A549 (cell line): Measurements from ENCODE around the gene LRTM2. TPM values are rescaled to one million over a fixed set of nuclear protein-coding genes. Genes with fewer than 3 reads are reported as not detected.
"Not testable (repeated sequence)": the region's sequence is repeated elsewhere in the genome, so short reads cannot be mapped to it uniquely, and the experiment has no call there.

Experiments
- ATAC-seq, 2 experiments: fragments of 200-7000 bp in 1 of 2; fragments of >200 bp in 1 of 2; cut with Nextera tagmentation in 1 of 2; cut with Tn5 transposase in 1 of 2; 3 replicates each; pipeline versions ENCODE4 v1.8.0 to v1.9.1; 2018 to 2020; ENCODE audit warnings: mild to moderate bottlenecking in 1 of 2, moderate library complexity in 1 of 2
- CTCF ChIA-PET: fragments of 300-600 bp; sonication (Branson Sonifier 250); formaldehyde crosslinking; extraction: SDS; loops from one replicate; lab custom pipeline; 2021; ENCODE audit warnings: antibody characterized with exemption, inconsistent platforms; lab: Yijun Ruan, JAX
- POLR2A ChIA-PET: fragments of 350-600 bp; formaldehyde crosslinking; extraction: SDS; loops from one replicate; lab custom pipeline; 2021; ENCODE audit warnings: antibody characterized with exemption, inconsistent platforms; lab: Yijun Ruan, JAX
- DNase-seq, 2 experiments: peaks; one replicate each; pipeline versions ENCODE4 v3.0.0 to v3.0.0-alpha.2; 2011 to 2016; ENCODE audit warnings: low read depth in 1 of 2, low spot score in 1 of 2
- FAIRE-seq: peaks from 2 replicates; lab custom pipeline; 2011; peaks lifted over from hg19 to GRCh38; lab: Jason Lieb, UNC
- H3K27ac ChIP-seq, 2 experiments: fragments of >200 bp; sonication (Bioruptor Twin); formaldehyde crosslinking; 3 replicates each; pipeline ENCODE4 v1.5.1; 2016 to 2017
- H3K4me1 ChIP-seq: fragments of >200 bp; sonication (Bioruptor Twin); formaldehyde crosslinking; 3 replicates; pipeline ENCODE4 v1.6.1; 2016
- H3K4me2 ChIP-seq: fragments of >200 bp; sonication (Bioruptor Twin); formaldehyde crosslinking; 3 replicates; pipeline ENCODE4 v1.6.1; 2016
- H3K4me3 ChIP-seq: fragments of >200 bp; sonication (Bioruptor Twin); formaldehyde crosslinking; 3 replicates; pipeline ENCODE4 v1.5.1; 2016
- H3K9me3 ChIP-seq: fragments of >200 bp; sonication (Bioruptor Twin); formaldehyde crosslinking; 3 replicates; pipeline ENCODE4 v1.6.1; 2016
- BHLHE40 ChIP-seq: IDR thresholded peaks from 2 replicates; pipeline ENCODE4 v1.6.1; 2012; ENCODE audit warnings: low read depth, low read length, inconsistent platforms
- CBX2 ChIP-seq: fragments of 200-600 bp; sonication (generic); IDR thresholded peaks from 2 replicates; pipeline ENCODE4 v1.6.1; 2016; ENCODE audit warnings: low read depth, mild to moderate bottlenecking, borderline replicate concordance
- CEBPB ChIP-seq, 2 experiments: fragments of >200 bp in 1 of 2; sonication (Bioruptor Twin) in 1 of 2; formaldehyde crosslinking in 1 of 2; IDR thresholded peaks; 2 replicates each; pipeline ENCODE4 v1.6.1; 2012 to 2016
- CHD2 ChIP-seq: fragments of 150-350 bp; IDR thresholded peaks from 2 replicates; pipeline ENCODE4 v1.6.1; 2014; ENCODE audit warnings: low read length; ENCODE audit not compliant: partially characterized antibody
- EHF ChIP-seq: fragments of 250-450 bp; sonication (Bioruptor Pico); IDR thresholded peaks from 2 replicates; pipeline ENCODE4 v1.5.0; 2020; ENCODE audit warnings: mild to moderate bottlenecking
- EP300 ChIP-seq, 2 experiments: fragments of >200 bp; sonication (Bioruptor Twin); formaldehyde crosslinking; IDR thresholded peaks; 2 replicates in 1 of 2; 3 replicates in 1 of 2; pipeline ENCODE4 v1.6.1; 2016 to 2017
- FOSB ChIP-seq: fragments of 250-450 bp; sonication (Bioruptor Pico); IDR thresholded peaks from 2 replicates; pipeline ENCODE4 v1.5.0; 2020; ENCODE audit warnings: mild to moderate bottlenecking, moderate library complexity
- FOSL2 ChIP-seq, 2 experiments: fragments of 450-650 bp in 1 of 2; fragments of >200 bp in 1 of 2; sonication (Bioruptor Twin) in 1 of 2; formaldehyde crosslinking; IDR thresholded peaks; 2 replicates each; pipeline versions ENCODE4 v1.5.0 to v1.6.1; 2016 to 2020; ENCODE audit warnings: mild to moderate bottlenecking in 1 of 2, moderate library complexity in 1 of 2
- GATA3 ChIP-seq: IDR thresholded peaks from 2 replicates; pipeline ENCODE4 v1.6.1; 2012; ENCODE audit warnings: borderline replicate concordance
- HDAC2 ChIP-seq: fragments of 200-600 bp; sonication (generic); IDR thresholded peaks from 2 replicates; pipeline ENCODE4 v1.6.1; 2016
- HEYL ChIP-seq: fragments of 250-450 bp; sonication (Bioruptor Pico); IDR thresholded peaks from 2 replicates; pipeline ENCODE4 v1.8.0; 2021; ENCODE audit warnings: mild to moderate bottlenecking, moderate library complexity
- HOXA7 ChIP-seq: fragments of 250-450 bp; sonication (Bioruptor Pico); IDR thresholded peaks from 2 replicates; pipeline ENCODE4 v1.5.0; 2020; ENCODE audit warnings: mild to moderate bottlenecking, moderate library complexity
- HOXB13 ChIP-seq: fragments of 250-450 bp; sonication (Bioruptor Pico); IDR thresholded peaks from 2 replicates; pipeline ENCODE4 v1.5.0; 2020; ENCODE audit warnings: low read depth, mild to moderate bottlenecking, moderate library complexity
- JUNB ChIP-seq: fragments of >200 bp; sonication (Bioruptor Twin); formaldehyde crosslinking; IDR thresholded peaks from 2 replicates; pipeline ENCODE4 v1.6.1; 2016
- NFE2L2 ChIP-seq: fragments of 150-350 bp; conservative IDR thresholded peaks from 2 replicates; pipeline ENCODE4 v1.6.1; 2014; ENCODE audit warnings: low read length
- NR3C1 ChIP-seq: fragments of >200 bp; sonication (Bioruptor Twin); formaldehyde crosslinking; IDR thresholded peaks from 3 replicates; pipeline ENCODE4 v1.6.1; 2017
- PHF8 ChIP-seq: fragments of 200-600 bp; sonication (generic); IDR thresholded peaks from 2 replicates; pipeline ENCODE4 v1.6.1; 2016; ENCODE audit warnings: low read depth, mild to moderate bottlenecking, antibody characterized with exemption, moderate library complexity, borderline replicate concordance
- RFX5 ChIP-seq: fragments of 450-650 bp; IDR thresholded peaks from 2 replicates; pipeline ENCODE4 v1.7.1; 2014; ENCODE audit warnings: antibody characterized with exemption, mild to moderate bottlenecking, moderate library complexity
- RNF2 ChIP-seq: fragments of 200-600 bp; sonication (generic); IDR thresholded peaks from 2 replicates; pipeline ENCODE4 v1.6.1; 2016; ENCODE audit warnings: low read depth, mild to moderate bottlenecking, antibody characterized with exemption, moderate library complexity, borderline replicate concordance
- TFCP2L1 ChIP-seq: fragments of 250-450 bp; sonication (Bioruptor Pico); IDR thresholded peaks from 2 replicates; pipeline ENCODE4 v1.5.0; 2021; ENCODE audit warnings: mild to moderate bottlenecking
- ZC3H11A ChIP-seq: fragments of 450-650 bp; IDR thresholded peaks from 2 replicates; pipeline ENCODE4 v1.6.1; 2014; ENCODE audit warnings: antibody characterized with exemption, mild to moderate bottlenecking
- ZFP36 ChIP-seq: fragments of 450-650 bp; IDR thresholded peaks from 2 replicates; pipeline ENCODE4 v1.6.1; 2014; ENCODE audit warnings: borderline replicate concordance; ENCODE audit not compliant: partially characterized antibody
- WGBS: methylation state at CpG from one replicate; pipeline ENCODE4 v1.1.6; 2017; ENCODE audit errors: missing lambda C conversion rate; 5-methylcytosine and 5-hydroxymethylcytosine counted together
- polyA plus RNA-seq, 4 experiments: library from polyadenylated mRNA; depleted of rRNA in 3 of 4; stranded (reverse); fragments of >200 nt; fragmentation: RNase III in 1 of 4; extraction: RNeasy Plus Mini Kit Qiagen cat#74134 plus additional on column Dnase treatment in 1 of 4; gene quantifications; 2 replicates in 3 of 4; 3 replicates in 1 of 4; pipeline ENCODE4 v1.2.3, GENCODE V29; 2011 to 2017
- TF ChIP-seq, protein P1 (sequence below): IDR thresholded peaks from 2 replicates; pipeline ENCODE4 v1.6.1; 2012

The LRTM2 gene
- polyA plus RNA-seq, 2 of the 4 experiments (the other 2 are of a cell fraction) = not detected

DNA sequence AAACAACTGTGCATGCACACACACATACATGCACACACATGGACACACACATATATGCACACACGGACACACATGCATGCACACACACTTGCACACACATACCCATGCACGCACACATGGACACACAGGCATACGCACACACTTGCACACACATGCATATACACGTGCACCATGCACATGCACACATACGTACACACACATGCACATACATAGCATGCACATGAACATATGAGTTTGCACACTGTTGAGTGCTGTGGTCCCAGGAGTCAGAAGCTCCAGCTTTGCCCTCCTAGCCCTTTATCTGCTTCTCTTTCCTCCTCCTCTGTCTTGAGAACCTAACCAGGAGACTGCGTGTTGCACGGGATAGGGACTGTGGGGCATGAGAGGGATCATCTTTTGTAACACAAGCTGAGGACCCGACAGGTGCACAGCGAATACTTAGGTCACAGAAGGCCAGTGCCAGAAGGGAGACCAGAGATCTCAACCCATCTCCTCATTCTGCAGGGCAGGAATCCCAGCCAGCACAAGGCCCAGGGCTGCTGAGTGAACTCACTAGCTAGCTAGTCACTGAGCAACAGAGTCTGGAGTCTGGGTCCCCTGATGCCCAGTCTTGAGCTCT, 3.5 kb upstream of the LRTM2 start:
- H3K4me1 ChIP-seq = 0 out of 3 replicates have a peak, but pooled peaks cover 3% of the 10 kb centered on the region
- FAIRE-seq = no peak
- H3K4me3 ChIP-seq = no peak overlapping the region
- no peaks in the 10 kb centered on the region for H3K9me3 ChIP-seq
- ChIA-PET POLR2A (no interaction called here), CTCF (interaction anchor here (1.7 to 2.0 kb wide), 2 partner anchors 26 to 123 kb away, joined by 5 to 8 read pairs; no protein-coding TSS in a partner anchor)
- no peak overlapping the region for H3K27ac ChIP-seq
- DNase-seq = no peak
- no peak for ATAC-seq
- no peak overlapping the region for H3K4me2 ChIP-seq
- WGBS = 66% methylated on average over 9 of the region's 9 CpGs
- no peak for TF ChIP-seq CHD2

DNA sequence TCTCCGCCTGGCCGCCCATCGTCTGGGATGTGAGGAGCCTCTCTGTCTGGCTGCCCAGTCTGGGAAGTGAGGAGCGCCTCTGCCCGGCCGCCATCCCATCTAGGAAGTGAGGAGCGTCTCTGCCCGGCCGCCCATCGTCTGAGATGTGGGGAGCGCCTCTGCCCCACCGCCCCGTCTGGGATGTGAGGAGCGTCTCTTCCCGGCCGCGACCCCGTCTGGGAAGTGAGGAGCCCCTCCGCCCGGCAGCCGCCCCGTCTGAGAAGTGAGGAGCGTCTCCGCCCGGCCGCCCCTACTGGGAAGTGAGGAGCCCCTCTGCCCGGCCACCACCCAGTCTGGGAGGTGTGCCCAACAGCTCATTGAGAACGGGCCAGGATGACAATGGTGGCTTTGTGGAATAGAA, 2.4 kb upstream of the LRTM2 start:
- 17% methylated on average over 2 of the region's 28 CpGs for WGBS
- DNase-seq, ATAC-seq, H3K4me3 ChIP-seq, H3K27ac ChIP-seq, H3K9me3 ChIP-seq, H3K4me1 ChIP-seq, FAIRE-seq, POLR2A ChIA-PET, H3K4me2 ChIP-seq, CTCF ChIA-PET: not testable (repeated sequence)

DNA sequence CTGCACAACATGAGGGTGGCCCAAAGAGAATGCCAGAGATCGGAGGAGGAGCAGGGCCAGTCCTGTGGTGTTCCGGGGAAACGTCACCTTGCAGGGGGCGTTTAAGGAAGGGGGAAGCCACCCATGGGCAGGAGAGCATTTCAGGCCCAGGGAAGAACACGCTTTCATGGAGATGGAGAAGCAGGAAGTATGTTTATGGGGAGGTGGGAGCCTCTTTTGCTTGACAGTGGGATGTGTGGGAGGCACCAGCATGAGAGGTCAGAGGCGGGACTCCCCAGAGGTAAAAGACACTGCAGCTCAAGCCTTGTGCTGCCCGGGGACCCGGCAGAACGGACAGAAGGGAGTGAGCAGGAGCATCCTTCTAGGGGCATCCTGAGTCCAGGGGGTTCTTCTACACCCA, 1.3 kb upstream of the LRTM2 start:
- FAIRE-seq = no peak
- ChIA-PET CTCF (no interaction called here), POLR2A (no interaction called here)
- 20% methylated on average over 9 of the region's 9 CpGs for WGBS
- no peak overlapping the region for H3K4me3 ChIP-seq
- no peak overlapping the region for H3K27ac ChIP-seq
- TF ChIP-seq ZFP36 (no peak), BHLHE40 (no peak), HOXB13 (no peak), RNF2 (no peak), RFX5 (no peak), HDAC2 (no peak), ZC3H11A (no peak), NR3C1 (no peak), FOSB (CRISPR knock-in tag) (no peak), JUNB (no peak), HEYL (no peak), PHF8 (no peak), TFCP2L1 (no peak)
- TF ChIP-seq, protein P1, sequence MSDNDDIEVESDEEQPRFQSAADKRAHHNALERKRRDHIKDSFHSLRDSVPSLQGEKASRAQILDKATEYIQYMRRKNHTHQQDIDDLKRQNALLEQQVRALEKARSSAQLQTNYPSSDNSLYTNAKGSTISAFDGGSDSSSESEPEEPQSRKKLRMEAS = no peak
- TF ChIP-seq, all 56 proteins: peak for 0
- ATAC-seq (no peak), DNase-seq (no peak)
- Histone ChIP-seq H3K4me2 (no peak overlapping the region), H3K4me1 (no peaks in the 10 kb centered on the region), H3K9me3 (no peaks in the 10 kb centered on the region)

DNA sequence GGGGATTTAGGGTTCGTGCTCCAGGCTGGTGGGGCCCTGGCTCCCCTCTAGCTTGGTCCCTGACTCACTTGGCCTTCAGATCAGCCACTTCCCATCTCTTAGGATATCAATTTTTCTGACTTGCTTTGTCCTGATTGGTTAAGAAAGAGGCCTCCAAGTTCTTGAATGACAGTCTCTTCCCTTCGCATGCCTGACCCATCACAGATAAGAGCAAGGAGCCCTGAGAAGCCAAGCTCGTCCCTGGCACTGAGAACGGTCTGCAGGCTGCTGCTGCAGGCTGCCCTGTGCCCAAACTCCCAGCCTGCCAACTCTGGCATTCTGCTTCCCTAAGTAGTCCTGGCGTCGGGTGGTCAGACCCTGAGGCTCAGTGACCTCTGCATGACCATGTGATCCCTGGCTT, 794 bp upstream of the LRTM2 start:
- no peak for FAIRE-seq
- no peak for DNase-seq
- Histone ChIP-seq H3K27ac (no peak overlapping the region), H3K4me3 (no peak overlapping the region), H3K9me3 (no peaks in the 10 kb centered on the region), H3K4me2 (no peak overlapping the region), H3K4me1 (no peaks in the 10 kb centered on the region)
- CTCF ChIA-PET = no interaction called here
- WGBS = 20% methylated on average over 6 of the region's 6 CpGs
- ATAC-seq = peak in 1 of 2 experiments; percentile 19; a peak in 3 of 6 replicates
- TF ChIP-seq FOSL2 (IDR thresholded peaks at IDR 0.05) = no peak
- no peak for TF ChIP-seq FOSL2 (CRISPR knock-in tag; IDR thresholded peaks at IDR 0.05)
- no peak for TF ChIP-seq NFE2L2
- TF ChIP-seq RNF2 = no peak
- TF ChIP-seq CBX2 = no peak
- TF ChIP-seq HOXB13 = no peak
- TF ChIP-seq EHF (CRISPR knock-in tag) = no peak
- no peak for TF ChIP-seq EP300 (IDR thresholded peaks at IDR 0.05)
- no peak for TF ChIP-seq CEBPB (IDR thresholded peaks at IDR 0.05)
- no peak for TF ChIP-seq TFCP2L1
- no peak for TF ChIP-seq PHF8
- TF ChIP-seq HEYL = no peak
- TF ChIP-seq HOXA7 (CRISPR knock-in tag) = no peak
- no peak for TF ChIP-seq GATA3
- POLR2A ChIA-PET = no interaction called here
